K562 (cell line): ENCODE data around the gene CEMIP2. TPM values are rescaled to one million over a fixed set of nuclear protein-coding genes. Genes with fewer than 3 reads are reported as not detected.

Experiments used
- ATAC-seq: fragments of 200-7000 bp; cut with Tn5 transposase; 3 replicates; pipeline ENCODE4 v1.9.1; 2020; ENCODE audit warnings: moderate library complexity
- BruUV-seq: library from RNA; stranded (reverse); fragments of 400-500 nt; replicated peaks from 2 replicates; lab custom pipeline; 2021; lab: Mats Ljungman, UMichigan
- CTCF ChIA-PET: fragments of 300-600 bp; formaldehyde crosslinking; extraction: SDS; loops from one replicate; lab custom pipeline; 2021; ENCODE audit warnings: low intra/inter-chr PET ratio; lab: Yijun Ruan, JAX
- POLR2A ChIA-PET: fragments of 300-600, 350-650 bp; sonication (Branson Sonifier 250); formaldehyde crosslinking; extraction: SDS; loops from one replicate; lab custom pipeline; 2021; ENCODE audit warnings: antibody characterized with exemption, inconsistent platforms; lab: Yijun Ruan, JAX
- DNase-seq, 4 experiments: peaks; one replicate each; pipeline versions ENCODE4 v3.0.0 to v3.0.0-alpha.2; 2011 to 2018; ENCODE audit warnings: low spot score in 3 of 4, mixed read lengths in 3 of 4; ENCODE audit errors: extremely low read depth in 1 of 4
- FAIRE-seq: peaks from 2 replicates; lab custom pipeline; 2011; peaks lifted over from hg19 to GRCh38; lab: Jason Lieb, UNC
- H2AFZ ChIP-seq: 2 replicates; pipeline ENCODE4 v1.6.0; 2011; ENCODE audit warnings: low read depth, low read length, control low read depth, inconsistent platforms
- H3K27ac ChIP-seq: fragments of 200-600 bp; 3 replicates; pipeline ENCODE4 v1.8.0; 2011; ENCODE audit warnings: low read depth, mild to moderate bottlenecking, control low read depth, inconsistent platforms, low read length, moderate library complexity, mixed read lengths; ENCODE audit errors: extremely low read depth
- H3K27me3 ChIP-seq, 2 experiments: fragments of 300-600 bp in 1 of 2; 2 replicates in 1 of 2; 3 replicates in 1 of 2; pipeline versions ENCODE4 v1.6.0 to v1.8.0; 2011; ENCODE audit warnings: inconsistent platforms in 2 of 2, low read length in 2 of 2, mild to moderate bottlenecking in 1 of 2, mixed read lengths in 1 of 2, moderate library complexity in 1 of 2; ENCODE audit not compliant: control insufficient read depth in 2 of 2, insufficient read depth in 2 of 2
- H3K36me3 ChIP-seq: fragments of 300-600 bp; 3 replicates; pipeline ENCODE4 v1.8.0; 2011; ENCODE audit warnings: mild to moderate bottlenecking, low read length, inconsistent platforms; ENCODE audit not compliant: control insufficient read depth, insufficient read depth
- H3K4me1 ChIP-seq, 2 experiments: fragments of 200-600 bp in 1 of 2; replicated peaks in 1 of 2; 2 replicates in 1 of 2; 3 replicates in 1 of 2; pipeline versions ENCODE4 v1.5.1 to v1.8.0; 2011; ENCODE audit warnings: inconsistent platforms in 2 of 2, low read length in 2 of 2, mild to moderate bottlenecking in 1 of 2, mixed read lengths in 1 of 2, moderate library complexity in 1 of 2; ENCODE audit not compliant: control insufficient read depth in 2 of 2, insufficient read depth in 2 of 2
- H3K4me2 ChIP-seq: 2 replicates; pipeline ENCODE4 v1.6.1; 2011; ENCODE audit warnings: low read length, control low read depth, inconsistent platforms, mixed read lengths; ENCODE audit not compliant: insufficient read depth
- H3K4me3 ChIP-seq: fragments of 200-600 bp; sonication (generic), shearing (Covaris generic); 2 replicates; pipeline ENCODE4 v1.5.1; 2016; ENCODE audit warnings: control low read depth, inconsistent platforms
- H3K79me2 ChIP-seq: fragments of 200-600 bp; 3 replicates; pipeline ENCODE4 v1.8.0; 2011; ENCODE audit warnings: low read length, inconsistent platforms; ENCODE audit not compliant: control insufficient read depth, insufficient read depth
- H3K9ac ChIP-seq, 2 experiments: 2 replicates each; pipeline versions ENCODE4 v1.6.0 to v1.6.1; 2011; ENCODE audit warnings: low read depth in 2 of 2, low read length in 2 of 2, control low read depth in 1 of 2, inconsistent platforms in 1 of 2, mild to moderate bottlenecking in 1 of 2, mixed read lengths in 1 of 2; ENCODE audit not compliant: insufficient read depth in 1 of 2
- H3K9me1 ChIP-seq: one replicate; pipeline ENCODE4 v1.6.0; 2011; ENCODE audit warnings: inconsistent platforms, mild to moderate bottlenecking, low read length, moderate library complexity; ENCODE audit not compliant: control insufficient read depth, insufficient read depth
- H3K9me3 ChIP-seq: replicated peaks from 2 replicates; pipeline ENCODE4 v1.5.1; 2011; ENCODE audit warnings: low read depth, low read length, inconsistent platforms; ENCODE audit not compliant: control insufficient read depth, insufficient read depth
- H4K20me1 ChIP-seq: replicated peaks from 2 replicates; pipeline ENCODE4 v1.6.1; 2011; ENCODE audit warnings: low read length, inconsistent platforms, mixed read lengths; ENCODE audit not compliant: control insufficient read depth, insufficient read depth
- CEBPB ChIP-seq: fragments of 450-650 bp; IDR thresholded peaks from 2 replicates; pipeline ENCODE4 v1.6.1; 2016; ENCODE audit warnings: missing genetic modification characterization, missing compliant biosample characterization
- CEBPG ChIP-seq, 3 experiments: fragments of 200-800 bp in 1 of 3; sonication (Bioruptor generic) in 1 of 3; sonication (generic) in 1 of 3; formaldehyde crosslinking in 1 of 3; IDR thresholded peaks in 2 of 3; conservative IDR thresholded peaks in 1 of 3; 2 replicates each; pipeline versions ENCODE4 v1.6.1 to v1.8.0; 2016 to 2022; ENCODE audit warnings: missing compliant biosample characterization in 2 of 3, missing genetic modification characterization in 2 of 3, mild to moderate bottlenecking in 1 of 3, missing genetic modification reagents in 1 of 3
- JUND ChIP-seq, 2 experiments: IDR thresholded peaks; 2 replicates in 1 of 2; 3 replicates in 1 of 2; pipeline ENCODE4 v1.6.1; 2011; ENCODE audit warnings: borderline replicate concordance in 2 of 2, low read depth in 2 of 2, low read length in 2 of 2, improper control_type of control experiment in 1 of 2, missing biosample characterization in 1 of 2, missing genetic modification characterization in 1 of 2, missing genetic modification reagents in 1 of 2
- MAZ ChIP-seq, 2 experiments: fragments of 450-650 bp in 1 of 2; sonication (generic) in 1 of 2; formaldehyde crosslinking; IDR thresholded peaks in 1 of 2; conservative IDR thresholded peaks in 1 of 2; 2 replicates each; pipeline versions ENCODE4 v1.4.0 to v1.5.0; 2020; ENCODE audit warnings: mild to moderate bottlenecking in 1 of 2, missing genetic modification reagents in 1 of 2
- ZBTB17 ChIP-seq: fragments of 450-650 bp; formaldehyde crosslinking; IDR thresholded peaks from 2 replicates; pipeline ENCODE4 v1.4.0; 2020; ENCODE audit warnings: mild to moderate bottlenecking
- ZNF79 ChIP-seq: fragments of 250-450 bp; sonication (Bioruptor Pico); IDR thresholded peaks from 2 replicates; pipeline ENCODE4 v1.4.0; 2020; ENCODE audit warnings: low read depth, mild to moderate bottlenecking, moderate library complexity
- WGBS: fragments of 100-300 bp; shearing (Covaris generic); methylation state at CpG from one replicate; pipeline ENCODE4 v1.1.6; 2016; ENCODE audit warnings: low coverage, mixed read lengths; ENCODE audit not compliant: insufficient coverage; ENCODE audit errors: missing lambda C conversion rate; 5-methylcytosine and 5-hydroxymethylcytosine counted together
- in situ Hi-C: fragments of 300-500 bp; cut with MboI; formaldehyde crosslinking; loops from 4 replicates; pipeline ENCODE4 v1.15.0; 2018; ENCODE audit warnings: inconsistent platforms, mixed read lengths
- intact Hi-C: fragments of 100-400 bp; cut with micrococcal nuclease; formaldehyde crosslinking; loops from 2 replicates; pipeline ENCODE4 v1.14.2; 2022
- polyA plus RNA-seq, 8 experiments: library from polyadenylated mRNA; depleted of rRNA in 4 of 8; stranded (reverse) in 5 of 8; unstranded in 3 of 8; fragments of >200 nt; fragmentation: Nextera tagmentation in 2 of 8; fragmentation: Illumina TruSeq in 1 of 8; extraction: Ambion mirVana in 2 of 8; extraction: Trizol in 1 of 8; gene quantifications; 2 replicates each; pipeline versions ENCODE4 v1.2.1 to v1.2.3, GENCODE V29; 2011 to 2014; ENCODE audit warnings: inconsistent platforms in 1 of 8, missing spikeins in 1 of 8
- total RNA-seq, 7 experiments: library from RNA; depleted of rRNA in 6 of 7; stranded (reverse); fragments of >200 nt in 6 of 7; fragmentation: Illumina TruSeq in 2 of 7; extraction: Trizol in 2 of 7; gene quantifications; 2 replicates each; pipeline versions ENCODE4 v1.2.1 to v1.2.3, GENCODE V29; 2011 to 2021; ENCODE audit warnings: low replicate concordance in 1 of 7
- TF ChIP-seq, protein P1 (sequence below): fragments of 250-450 bp; sonication (Bioruptor Pico); IDR thresholded peaks from 2 replicates; pipeline ENCODE4 v1.4.0; 2020; ENCODE audit warnings: mild to moderate bottlenecking
- TF ChIP-seq, protein P2 (sequence below), 2 experiments: fragments of 450-650 bp in 1 of 2; sonication (generic) in 1 of 2; formaldehyde crosslinking in 1 of 2; IDR thresholded peaks in 1 of 2; conservative IDR thresholded peaks in 1 of 2; 2 replicates each; pipeline versions ENCODE4 v1.6.1 to v1.8.1; 2016 to 2023; ENCODE audit warnings: mild to moderate bottlenecking in 2 of 2, moderate library complexity in 2 of 2, inconsistent platforms in 1 of 2, missing genetic modification reagents in 1 of 2
- TF ChIP-seq, protein P3 (sequence below): fragments of 450-650 bp; formaldehyde crosslinking; IDR thresholded peaks from 2 replicates; pipeline ENCODE4 v1.4.0; 2020; ENCODE audit warnings: mild to moderate bottlenecking, moderate library complexity
- TF ChIP-seq, protein P4 (sequence below), 3 experiments: IDR thresholded peaks in 2 of 3; conservative IDR thresholded peaks in 1 of 3; 2 replicates each; pipeline ENCODE4 v1.5.1; 2011 to 2012; ENCODE audit warnings: low read length in 3 of 3, mild to moderate bottlenecking in 3 of 3, control low read depth in 2 of 3, improper control_type of control experiment in 1 of 3, inconsistent platforms in 1 of 3, low read depth in 1 of 3, mixed read lengths in 1 of 3, moderate library complexity in 1 of 3; ENCODE audit not compliant: insufficient read depth in 2 of 3

The CEMIP2 gene
- total and polyA plus RNA-seq, 9 of the 15 experiments (the other 6 are each of a cell fraction or from before 2014, with no cell fraction given), result 5.4 to 29.9 (median 14.2) TPM

DNA sequence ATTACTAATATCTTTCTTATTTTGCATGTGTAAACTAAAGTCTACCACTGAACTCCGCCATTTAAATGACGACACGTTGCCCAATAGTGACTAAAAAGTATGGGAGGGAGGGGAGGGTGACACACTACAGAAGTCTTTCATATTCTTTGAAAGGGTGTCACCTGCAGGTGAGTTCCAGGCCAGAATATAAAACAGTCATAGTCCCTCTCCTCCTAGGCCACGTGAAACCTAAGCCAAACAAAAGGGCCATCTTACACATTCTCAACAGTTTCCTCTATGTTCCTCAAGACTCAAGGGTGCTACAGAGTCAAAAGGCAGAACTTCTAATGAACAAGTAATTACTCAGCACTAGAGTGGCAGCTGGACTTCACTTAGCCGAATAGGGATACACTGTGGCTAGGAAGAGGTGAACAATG is 6.4 kb downstream of the CEMIP2 start:
- no peak overlapping the region for H3K4me3 ChIP-seq
- no peaks in the 10 kb centered on the region for H4K20me1 ChIP-seq
- peak; percentile 88 for ATAC-seq
- 30% methylated on average over 5 of the region's 5 CpGs for WGBS
- H3K9me1 ChIP-seq, result no peaks in the 10 kb centered on the region
- in situ Hi-C loops (no loop called here), intact Hi-C loops (loop anchor here (1.0 to 10.0 kb wide), 3 partner anchors 45 to 307 kb away; no protein-coding TSS in a partner anchor)
- DNase-seq, result peak in 2 of 4 experiments; percentile 37 to 47
- no peaks in the 10 kb centered on the region for H3K36me3 ChIP-seq
- H3K9ac ChIP-seq, result no peak overlapping the region
- H3K79me2 ChIP-seq, result peaks cover 91% of the 10 kb centered on the region
- ChIA-PET CTCF (interaction anchor here (2.1 kb wide), 1 partner anchor 158 kb away, joined by 7 read pairs; no protein-coding TSS in a partner anchor), POLR2A (no interaction called here)
- H3K9me3 ChIP-seq, result no peaks in the 10 kb centered on the region; the same call in 1 of the 2 replicates
- no TSS peak for BruUV-seq
- no peak overlapping the region; the same call in 1 of the 3 replicates for H3K27ac ChIP-seq
- H3K27me3 ChIP-seq, result no peaks in the 10 kb centered on the region
- FAIRE-seq, result peak; percentile 67
- H2AFZ ChIP-seq, result peak overlapping the region; percentile 42; the same call in 1 of the 2 replicates
- peaks cover 0 to 27% of the 10 kb centered on the region in 2 experiments; a peak in 4 of 5 replicates for H3K4me1 ChIP-seq
- no peak overlapping the region for H3K4me2 ChIP-seq
- no peak for TF ChIP-seq ZNF79 (CRISPR knock-in tag)
- TF ChIP-seq ZBTB17 (CRISPR knock-in tag), result no peak
- TF ChIP-seq, protein P1, sequence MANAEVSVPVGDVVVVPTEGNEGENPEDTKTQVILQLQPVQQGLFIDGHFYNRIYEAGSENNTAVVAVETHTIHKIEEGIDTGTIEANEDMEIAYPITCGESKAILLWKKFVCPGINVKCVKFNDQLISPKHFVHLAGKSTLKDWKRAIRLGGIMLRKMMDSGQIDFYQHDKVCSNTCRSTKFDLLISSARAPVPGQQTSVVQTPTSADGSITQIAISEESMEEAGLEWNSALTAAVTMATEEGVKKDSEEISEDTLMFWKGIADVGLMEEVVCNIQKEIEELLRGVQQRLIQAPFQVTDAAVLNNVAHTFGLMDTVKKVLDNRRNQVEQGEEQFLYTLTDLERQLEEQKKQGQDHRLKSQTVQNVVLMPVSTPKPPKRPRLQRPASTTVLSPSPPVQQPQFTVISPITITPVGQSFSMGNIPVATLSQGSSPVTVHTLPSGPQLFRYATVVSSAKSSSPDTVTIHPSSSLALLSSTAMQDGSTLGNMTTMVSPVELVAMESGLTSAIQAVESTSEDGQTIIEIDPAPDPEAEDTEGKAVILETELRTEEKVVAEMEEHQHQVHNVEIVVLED (CRISPR knock-in tag), result no peak
- TF ChIP-seq, protein P2, sequence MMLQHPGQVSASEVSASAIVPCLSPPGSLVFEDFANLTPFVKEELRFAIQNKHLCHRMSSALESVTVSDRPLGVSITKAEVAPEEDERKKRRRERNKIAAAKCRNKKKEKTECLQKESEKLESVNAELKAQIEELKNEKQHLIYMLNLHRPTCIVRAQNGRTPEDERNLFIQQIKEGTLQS (IDR thresholded peaks at IDR 0.05), result peak; percentile 70
- TF ChIP-seq, protein P2 (CRISPR knock-in tag; conservative IDR thresholded peaks at IDR 0.05), result no peak
- TF ChIP-seq CEBPG (CRISPR knock-in tag; IDR thresholded peaks at IDR 0.05), result peak; percentile 33; the same call in 1 of the 2 replicates
- peak; percentile 57 to 71; a peak in 3 of 4 replicates for TF ChIP-seq CEBPG (tag; conservative IDR thresholded peaks at IDR 0.05 in 1 of 2, IDR thresholded peaks at IDR 0.05 in 1 of 2)
- peak in 1 of 2 experiments; percentile 16; a peak in 1 of 4 replicates for TF ChIP-seq MAZ (CRISPR knock-in tag; conservative IDR thresholded peaks at IDR 0.05 in 1 of 2, IDR thresholded peaks at IDR 0.05 in 1 of 2)
- TF ChIP-seq, protein P3, sequence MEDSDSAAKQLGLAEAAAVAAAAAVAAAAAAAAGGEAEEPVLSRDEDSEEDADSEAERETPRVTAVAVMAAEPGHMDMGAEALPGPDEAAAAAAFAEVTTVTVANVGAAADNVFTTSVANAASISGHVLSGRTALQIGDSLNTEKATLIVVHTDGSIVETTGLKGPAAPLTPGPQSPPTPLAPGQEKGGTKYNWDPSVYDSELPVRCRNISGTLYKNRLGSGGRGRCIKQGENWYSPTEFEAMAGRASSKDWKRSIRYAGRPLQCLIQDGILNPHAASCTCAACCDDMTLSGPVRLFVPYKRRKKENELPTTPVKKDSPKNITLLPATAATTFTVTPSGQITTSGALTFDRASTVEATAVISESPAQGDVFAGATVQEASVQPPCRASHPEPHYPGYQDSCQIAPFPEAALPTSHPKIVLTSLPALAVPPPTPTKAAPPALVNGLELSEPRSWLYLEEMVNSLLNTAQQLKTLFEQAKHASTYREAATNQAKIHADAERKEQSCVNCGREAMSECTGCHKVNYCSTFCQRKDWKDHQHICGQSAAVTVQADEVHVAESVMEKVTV (CRISPR knock-in tag), result 0 out of 2 replicates have a peak, but pooled peaks have one; percentile 14
- TF ChIP-seq, protein P4, sequence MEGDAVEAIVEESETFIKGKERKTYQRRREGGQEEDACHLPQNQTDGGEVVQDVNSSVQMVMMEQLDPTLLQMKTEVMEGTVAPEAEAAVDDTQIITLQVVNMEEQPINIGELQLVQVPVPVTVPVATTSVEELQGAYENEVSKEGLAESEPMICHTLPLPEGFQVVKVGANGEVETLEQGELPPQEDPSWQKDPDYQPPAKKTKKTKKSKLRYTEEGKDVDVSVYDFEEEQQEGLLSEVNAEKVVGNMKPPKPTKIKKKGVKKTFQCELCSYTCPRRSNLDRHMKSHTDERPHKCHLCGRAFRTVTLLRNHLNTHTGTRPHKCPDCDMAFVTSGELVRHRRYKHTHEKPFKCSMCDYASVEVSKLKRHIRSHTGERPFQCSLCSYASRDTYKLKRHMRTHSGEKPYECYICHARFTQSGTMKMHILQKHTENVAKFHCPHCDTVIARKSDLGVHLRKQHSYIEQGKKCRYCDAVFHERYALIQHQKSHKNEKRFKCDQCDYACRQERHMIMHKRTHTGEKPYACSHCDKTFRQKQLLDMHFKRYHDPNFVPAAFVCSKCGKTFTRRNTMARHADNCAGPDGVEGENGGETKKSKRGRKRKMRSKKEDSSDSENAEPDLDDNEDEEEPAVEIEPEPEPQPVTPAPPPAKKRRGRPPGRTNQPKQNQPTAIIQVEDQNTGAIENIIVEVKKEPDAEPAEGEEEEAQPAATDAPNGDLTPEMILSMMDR (IDR thresholded peaks at IDR 0.05 in 2 of 3, conservative IDR thresholded peaks at IDR 0.05 in 1 of 3; ENCODE audit: insufficient read depth in 2 of 3, low read depth in 1 of 3, low read length in 3 of 3), result peak; percentile 17 to 59 (median 40); a peak in 4 of 6 replicates
- 0 out of 2 replicates have a peak, but pooled peaks have one; percentile 22 for TF ChIP-seq JUND (IDR thresholded peaks at IDR 0.05; ENCODE audit: borderline replicate concordance, low read depth, low read length)
- no peak; the same call in 2 of the 3 replicates for TF ChIP-seq JUND (tag; IDR thresholded peaks at IDR 0.05; ENCODE audit: borderline replicate concordance, low read depth, low read length)
- TF ChIP-seq CEBPB, result peak; percentile 73
